ENCODE results near the gene HAGH. TPM values are rescaled to one million over a fixed set of nuclear protein-coding genes. Genes with fewer than 3 reads are reported as not detected.

Gene HAGH
- polyA plus RNA-seq, 1 experiment = 11.8 TPM

- ChIA-PET CTCF (interaction anchor here (1.1 to 2.0 kb wide), 2 partner anchors 59 to 270 kb away, joined by 3 to 6 read pairs; no protein-coding TSS in a partner anchor), POLR2A (interaction anchor here (1.1 kb wide), 1 partner anchor 94 kb away, joined by 3 read pairs; the partner anchor contains the start of gene RPS2)
- peak; percentile 11 for DNase-seq (ENCODE audit: low read depth, low spot score)
- Histone ChIP-seq H3K4me3 (ENCODE audit: low read depth, low read length) (no peak overlapping the region), H3K9me3 (ENCODE audit: control insufficient read depth, insufficient read depth, low read length) (peaks cover 3% of the 10 kb centered on the region; the same call in 1 of the 2 replicates), H3K27me3 (ENCODE audit: control insufficient read depth, insufficient read depth, low read length) (peaks cover 16% of the 10 kb centered on the region), H3K27ac (ENCODE audit: low read depth, low read length) (no peak overlapping the region)
- TF ChIP-seq CTCF (IDR thresholded peaks at IDR 0.05; ENCODE audit: low read depth, low read length) = no peak
Measured at GRCh38 chr16:1870365-1871082, 43.9 kb upstream of the HAGH start.

GRCh38 chr16:1865902-1866690 lies 39.5 kb upstream of the HAGH start:
- POLR2A ChIA-PET = no interaction called here

DNA sequence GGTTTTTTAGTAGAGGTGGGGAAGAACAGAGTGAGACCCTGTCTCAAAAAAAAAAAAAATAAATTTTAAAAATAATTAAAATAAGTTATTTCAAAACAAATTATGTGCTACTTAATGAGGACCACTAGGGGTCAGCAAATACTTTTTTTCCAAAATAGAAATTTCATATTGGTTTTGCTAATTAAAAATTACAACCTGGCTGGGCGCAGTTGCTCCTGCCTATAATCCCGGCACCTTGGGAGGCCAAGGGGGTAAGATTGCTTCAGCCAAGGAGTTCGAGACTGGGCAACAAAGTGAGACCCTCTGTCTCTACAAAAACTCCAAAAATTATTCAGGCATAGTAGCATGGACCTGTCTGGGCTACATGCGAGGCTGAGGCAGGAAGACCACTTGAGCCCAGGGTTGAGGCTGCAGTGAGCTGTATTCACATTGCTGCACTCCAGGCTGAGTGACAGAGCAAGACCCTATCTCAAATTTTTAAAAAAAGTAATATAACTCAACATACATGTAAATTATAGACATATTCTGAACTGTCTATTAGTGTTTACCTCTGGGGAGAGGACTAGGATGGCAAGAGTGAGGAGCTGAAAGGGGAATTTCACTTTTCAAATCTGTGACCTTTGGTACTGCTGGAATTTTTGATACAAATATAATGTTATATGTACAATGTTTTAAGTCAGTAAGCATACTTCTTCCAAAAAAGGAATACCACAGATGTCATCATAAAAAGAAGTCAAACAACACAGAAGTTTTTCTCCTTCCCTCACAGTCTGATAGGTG lies 37.2 kb upstream of the HAGH start:
- DNase-seq (ENCODE audit: low read depth, low spot score) = no peak
- Histone ChIP-seq H3K27me3 (ENCODE audit: control insufficient read depth, insufficient read depth, low read length) (peaks cover 25% of the 10 kb centered on the region), H3K27ac (ENCODE audit: low read depth, low read length) (no peak overlapping the region), H3K4me3 (ENCODE audit: low read depth, low read length) (no peak overlapping the region), H3K9me3 (ENCODE audit: control insufficient read depth, insufficient read depth, low read length) (no peaks in the 10 kb centered on the region)
- CTCF ChIA-PET = interaction anchor here (0.7 to 8.4 kb wide), 8 partner anchors 13 to 140 kb away, joined by 3 to 83 read pairs (median 4); no protein-coding TSS in a partner anchor
- POLR2A ChIA-PET = no interaction called here
- TF ChIP-seq CTCF (IDR thresholded peaks at IDR 0.05; ENCODE audit: low read depth, low read length) = peak; percentile 60

More at GRCh38 chr16:1865902-1866690, 39.5 kb upstream of the HAGH start:
- H3K9me3 ChIP-seq (ENCODE audit: control insufficient read depth, insufficient read depth, low read length) = no peaks in the 10 kb centered on the region
- no peak overlapping the region for H3K4me3 ChIP-seq (ENCODE audit: low read depth, low read length)
- CTCF ChIA-PET = interaction anchor here (0.7 to 8.4 kb wide), 2 partner anchors 8 to 64 kb away, joined by 3 to 83 read pairs; no protein-coding TSS in a partner anchor
- peaks cover 12% of the 10 kb centered on the region for H3K27me3 ChIP-seq (ENCODE audit: control insufficient read depth, insufficient read depth, low read length)
- no peak for TF ChIP-seq CTCF (IDR thresholded peaks at IDR 0.05; ENCODE audit: low read depth, low read length)
- no peak for DNase-seq (ENCODE audit: low read depth, low spot score)
- no peak overlapping the region for H3K27ac ChIP-seq (ENCODE audit: low read depth, low read length)

GRCh38 chr16:1862394-1862793 lies 35.8 kb upstream of the HAGH start:
- Histone ChIP-seq H3K4me3 (ENCODE audit: low read depth, low read length) (no peak overlapping the region), H3K9me3 (ENCODE audit: control insufficient read depth, insufficient read depth, low read length) (no peaks in the 10 kb centered on the region), H3K27me3 (ENCODE audit: control insufficient read depth, insufficient read depth, low read length) (peaks cover 32% of the 10 kb centered on the region), H3K27ac (ENCODE audit: low read depth, low read length) (no peak overlapping the region)
- TF ChIP-seq CTCF (IDR thresholded peaks at IDR 0.05; ENCODE audit: low read depth, low read length) = no peak
- ChIA-PET CTCF (interaction anchor here (0.6 to 8.4 kb wide), 5 partner anchors 12 to 165 kb away, joined by 3 to 83 read pairs (median 4); partner anchors contain the start of gene NHERF2), POLR2A (interaction anchor here (0.6 kb wide), 1 partner anchor 214 kb away, joined by 5 read pairs; no protein-coding TSS in a partner anchor)
- DNase-seq (ENCODE audit: low read depth, low spot score) = no peak

Measured in AG04450 (cell line).